Breast epithelium (tissue), 3 donors: ENCODE measurements around the gene ITPR1.

Experiments
- CTCF ChIP-seq, 3 donors: fragments of 450-650 bp; IDR thresholded peaks; one replicate each; pipeline ENCODE4 v1.5.1; 2016 to 2017; ENCODE audit warnings: antibody characterized with exemption in 3 of 3, mild to moderate bottlenecking in 3 of 3, moderate library complexity in 3 of 3
- POLR2A ChIP-seq: fragments of 450-650 bp; IDR thresholded peaks from one replicate; pipeline ENCODE4 v1.6.1; 2016; ENCODE audit warnings: antibody characterized with exemption, mild to moderate bottlenecking, moderate library complexity

GRCh38 chr3:4595710-4596113 is 102.6 kb downstream of the ITPR1 start:
- TF ChIP-seq CTCF (IDR thresholded peaks at IDR 0.05) (no peak), POLR2A (no peak)
